ENCODE data around the gene MBIP.

DNA sequence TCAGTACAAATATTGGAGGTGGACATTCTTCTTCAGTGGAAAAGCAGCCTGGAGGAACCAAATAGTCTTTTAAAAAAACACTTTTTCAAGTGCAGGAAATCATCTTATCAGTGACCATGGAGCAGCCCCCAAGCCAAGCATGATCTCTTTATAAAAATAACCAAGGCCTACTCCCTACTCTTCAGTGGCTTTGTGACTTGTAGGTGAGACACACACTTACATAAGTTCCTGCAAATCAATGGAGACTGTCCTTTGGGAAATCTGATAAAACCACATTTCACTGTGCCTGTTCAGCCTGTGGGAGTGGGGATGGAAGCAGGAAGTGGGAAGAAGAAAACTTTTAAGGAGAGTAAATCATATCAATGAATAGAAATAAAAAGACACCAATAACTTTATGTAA is 56.3 kb downstream of the MBIP start:
- TF ChIP-seq, protein P1, sequence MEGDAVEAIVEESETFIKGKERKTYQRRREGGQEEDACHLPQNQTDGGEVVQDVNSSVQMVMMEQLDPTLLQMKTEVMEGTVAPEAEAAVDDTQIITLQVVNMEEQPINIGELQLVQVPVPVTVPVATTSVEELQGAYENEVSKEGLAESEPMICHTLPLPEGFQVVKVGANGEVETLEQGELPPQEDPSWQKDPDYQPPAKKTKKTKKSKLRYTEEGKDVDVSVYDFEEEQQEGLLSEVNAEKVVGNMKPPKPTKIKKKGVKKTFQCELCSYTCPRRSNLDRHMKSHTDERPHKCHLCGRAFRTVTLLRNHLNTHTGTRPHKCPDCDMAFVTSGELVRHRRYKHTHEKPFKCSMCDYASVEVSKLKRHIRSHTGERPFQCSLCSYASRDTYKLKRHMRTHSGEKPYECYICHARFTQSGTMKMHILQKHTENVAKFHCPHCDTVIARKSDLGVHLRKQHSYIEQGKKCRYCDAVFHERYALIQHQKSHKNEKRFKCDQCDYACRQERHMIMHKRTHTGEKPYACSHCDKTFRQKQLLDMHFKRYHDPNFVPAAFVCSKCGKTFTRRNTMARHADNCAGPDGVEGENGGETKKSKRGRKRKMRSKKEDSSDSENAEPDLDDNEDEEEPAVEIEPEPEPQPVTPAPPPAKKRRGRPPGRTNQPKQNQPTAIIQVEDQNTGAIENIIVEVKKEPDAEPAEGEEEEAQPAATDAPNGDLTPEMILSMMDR (conservative IDR thresholded peaks at IDR 0.05) = no peak
- TF ChIP-seq ZFX (IDR thresholded peaks at IDR 0.05) = no peak

Measured in C4-2B (cell line).